Endothelial cell (in vitro differentiated cells): ENCODE results near the gene PHC2. TPM values are rescaled to one million over a fixed set of nuclear protein-coding genes. Genes with fewer than 3 reads are reported as not detected.

Source experiments
- DNase-seq: peaks from one replicate; pipeline ENCODE4 v3.0.0; 2021; ENCODE audit warnings: low spot score
- H3K27ac Mint-ChIP-seq: one replicate; pipeline ENCODE4 v1.8.0; 2021; ENCODE audit warnings: mixed read lengths, inconsistent platforms; ENCODE audit not compliant: unreplicated experiment
- H3K27me3 Mint-ChIP-seq: one replicate; pipeline ENCODE4 v1.8.0; 2021; ENCODE audit warnings: mild to moderate bottlenecking, moderate library complexity, mixed read lengths, inconsistent platforms; ENCODE audit not compliant: unreplicated experiment
- H3K36me3 Mint-ChIP-seq: one replicate; pipeline ENCODE4 v1.8.0; 2021; ENCODE audit warnings: mild to moderate bottlenecking, low read depth, mixed read lengths, inconsistent platforms; ENCODE audit not compliant: unreplicated experiment
- H3K4me1 Mint-ChIP-seq: one replicate; pipeline ENCODE4 v1.8.0; 2021; ENCODE audit warnings: mild to moderate bottlenecking, mixed read lengths, inconsistent platforms; ENCODE audit not compliant: unreplicated experiment
- H3K4me3 Mint-ChIP-seq: one replicate; pipeline ENCODE4 v1.8.0; 2021; ENCODE audit warnings: mild to moderate bottlenecking, mixed read lengths, inconsistent platforms; ENCODE audit not compliant: unreplicated experiment
- H3K9me3 Mint-ChIP-seq: one replicate; pipeline ENCODE4 v1.8.0; 2021; ENCODE audit warnings: mixed read lengths, inconsistent platforms; ENCODE audit not compliant: unreplicated experiment
- CTCF ChIP-seq: fragments of 200-600 bp; sonication (generic); IDR thresholded peaks from one replicate; pipeline ENCODE4 v1.5.0; 2021; ENCODE audit warnings: antibody characterized with exemption; ENCODE audit not compliant: unreplicated experiment
- total RNA-seq: library from RNA; stranded (reverse); fragmentation: NEBNext Ultra II Directional; extraction: Animal tissue kit (Norgen Biotek cat#: 25700); gene quantifications from one replicate; pipeline ENCODE4 v1.2.1, GENCODE V29; 2021; ENCODE audit not compliant: unreplicated experiment

Gene PHC2
- total RNA-seq, 1 donor from 2014 or later = 177 TPM

- H3K4me1 Mint-ChIP-seq = peaks cover 38% of the 10 kb centered on the region
- no peak overlapping the region for H3K27ac Mint-ChIP-seq
- H3K9me3 Mint-ChIP-seq = no peaks in the 10 kb centered on the region
- no peak for DNase-seq
- H3K27me3 Mint-ChIP-seq = peaks cover 7% of the 10 kb centered on the region
- H3K36me3 Mint-ChIP-seq = peaks cover 34% of the 10 kb centered on the region
- no peak for TF ChIP-seq CTCF
- H3K4me3 Mint-ChIP-seq = no peak overlapping the region
These were observed 61.1 kb downstream of the PHC2 start for GRCh38 chr1:33369764-33370163.

- Mint-ChIP-seq H3K27ac (no peak overlapping the region), H3K4me3 (no peak overlapping the region)
- no peak for TF ChIP-seq CTCF
These were observed 61.8 kb downstream of the PHC2 start for GRCh38 chr1:33369081-33369480.

GRCh38 chr1:33368431-33368830 is 62.5 kb downstream of the PHC2 start:
- peaks cover 7% of the 10 kb centered on the region for H3K27me3 Mint-ChIP-seq

More at GRCh38 chr1:33369081-33369480, 61.8 kb downstream of the PHC2 start:
- H3K27me3 Mint-ChIP-seq = peaks cover 7% of the 10 kb centered on the region
- H3K9me3 Mint-ChIP-seq = no peaks in the 10 kb centered on the region
- peaks cover 32% of the 10 kb centered on the region for H3K36me3 Mint-ChIP-seq
- no peak for DNase-seq
- H3K4me1 Mint-ChIP-seq = peaks cover 45% of the 10 kb centered on the region

GRCh38 chr1:33367485-33368405 is 63.1 kb downstream of the PHC2 start:
- peaks cover 25% of the 10 kb centered on the region for H3K36me3 Mint-ChIP-seq
- peaks cover 47% of the 10 kb centered on the region for H3K4me1 Mint-ChIP-seq
- H3K27ac Mint-ChIP-seq = no peak overlapping the region
- peaks cover 7% of the 10 kb centered on the region for H3K27me3 Mint-ChIP-seq
- TF ChIP-seq CTCF = peak; percentile 91
- peak; percentile 93 for DNase-seq
- no peak overlapping the region for H3K4me3 Mint-ChIP-seq
- H3K9me3 Mint-ChIP-seq = no peaks in the 10 kb centered on the region

More at GRCh38 chr1:33368431-33368830, 62.5 kb downstream of the PHC2 start:
- H3K4me3 Mint-ChIP-seq = no peak overlapping the region
- H3K4me1 Mint-ChIP-seq = peaks cover 42% of the 10 kb centered on the region
- no peak for DNase-seq
- H3K27ac Mint-ChIP-seq = no peak overlapping the region
- H3K36me3 Mint-ChIP-seq = peaks cover 26% of the 10 kb centered on the region
- no peaks in the 10 kb centered on the region for H3K9me3 Mint-ChIP-seq
- no peak for TF ChIP-seq CTCF
